ENCODE measurements around the gene SLC2A4RG.
"Not testable (repeated sequence)": the region's sequence is repeated elsewhere in the genome, so short reads cannot be mapped to it uniquely, and the experiment has no call there.

Gene SLC2A4RG

DNA sequence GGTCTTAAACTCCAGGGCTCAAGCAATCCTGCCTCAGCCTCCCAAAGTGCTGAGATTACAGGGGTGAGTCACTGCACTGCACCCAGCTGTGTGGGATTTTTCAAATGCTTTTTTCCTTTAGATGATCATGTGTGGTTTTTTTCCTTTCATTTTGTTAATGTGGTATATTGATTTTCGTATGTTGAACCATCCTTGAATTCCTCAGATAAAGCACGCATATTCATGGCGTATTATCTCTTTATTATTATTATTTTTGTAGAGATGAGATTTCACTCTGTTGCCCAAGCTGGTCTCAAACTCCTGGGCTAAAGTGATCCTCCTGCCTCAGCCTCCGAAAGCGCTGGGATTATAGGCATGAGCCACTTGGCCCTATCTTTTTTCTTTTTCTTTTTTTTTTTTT is 24.7 kb upstream of the SLC2A4RG start:
- DNase-seq, result no peak

DNA sequence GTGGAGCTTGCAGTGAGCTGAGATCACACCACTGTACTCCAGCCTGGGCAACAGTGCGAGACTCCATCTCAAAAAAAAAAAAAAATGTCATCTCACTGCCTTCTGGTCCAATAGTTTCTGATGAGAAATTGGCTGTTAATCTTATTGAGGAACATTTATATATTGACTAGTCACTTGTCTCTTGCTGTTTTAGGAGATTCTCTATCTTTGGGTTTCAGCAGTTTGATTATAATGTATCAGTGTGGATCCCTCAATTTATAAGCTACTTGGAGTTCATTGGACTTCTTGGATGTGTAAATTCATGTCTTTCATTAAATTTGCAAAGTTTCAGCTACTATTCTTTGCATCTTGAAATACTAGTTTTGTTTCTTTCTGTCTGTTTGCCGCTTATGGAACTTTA is 20.6 kb upstream of the SLC2A4RG start:
- DNase-seq, result no peak

DNA sequence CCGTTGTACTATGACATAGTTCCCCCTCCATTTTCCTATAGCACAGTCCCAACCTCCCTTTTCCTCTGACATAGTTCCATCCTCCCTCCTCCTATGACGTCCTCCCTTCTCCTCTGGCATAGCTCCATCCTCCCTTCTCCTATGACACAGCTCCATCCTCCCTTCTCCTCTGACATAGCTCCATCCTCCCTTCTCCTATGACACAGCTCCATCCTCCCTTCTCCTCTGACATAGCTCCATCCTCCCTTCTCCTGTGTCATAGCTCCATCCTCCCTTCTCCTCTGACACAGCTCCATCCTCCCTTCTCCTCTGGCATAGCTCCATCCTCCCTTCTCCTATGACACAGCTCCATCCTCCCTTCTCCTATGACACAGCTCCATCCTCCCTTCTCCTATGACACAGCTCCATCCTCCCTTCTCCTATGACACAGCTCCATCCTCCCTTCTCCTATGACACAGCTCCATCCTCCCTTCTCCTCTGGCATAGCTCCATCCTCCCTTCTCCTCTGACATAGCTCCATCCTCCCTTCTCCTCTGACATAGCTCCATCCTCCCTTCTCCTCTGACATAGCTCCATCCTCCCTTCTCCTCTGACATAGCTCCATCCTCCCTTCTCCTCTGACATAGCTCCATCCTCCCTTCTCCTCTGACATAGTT is 16.5 kb upstream of the SLC2A4RG start:
- not testable (repeated sequence) for DNase-seq

DNA sequence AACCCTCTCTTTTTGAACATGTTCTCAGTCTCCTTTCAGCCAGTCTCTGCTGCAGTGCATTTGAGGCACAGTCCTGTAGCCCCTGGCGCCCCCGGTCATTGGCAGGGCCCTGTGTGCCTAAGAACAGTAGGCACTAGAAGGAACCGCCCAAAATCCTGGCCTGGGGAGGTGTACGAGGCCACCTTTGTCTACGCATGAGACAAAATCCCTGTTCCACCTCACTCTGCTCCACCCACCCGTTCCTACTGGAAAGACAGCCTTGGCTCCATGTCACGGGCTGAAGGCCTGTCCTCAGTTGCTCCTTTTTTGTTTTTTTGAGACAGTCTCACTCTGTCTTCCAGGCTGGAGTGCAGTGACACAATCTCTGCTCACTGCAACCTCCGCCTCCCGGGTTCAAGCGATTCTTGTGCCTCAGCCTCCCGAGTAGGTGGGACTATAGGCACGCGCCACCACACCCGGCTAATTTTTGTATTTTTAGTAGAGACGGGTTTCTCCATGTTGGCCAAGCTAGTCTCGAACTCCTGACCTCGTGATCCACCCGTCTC is 9.3 kb upstream of the SLC2A4RG start:
- not testable (repeated sequence) for DNase-seq

DNA sequence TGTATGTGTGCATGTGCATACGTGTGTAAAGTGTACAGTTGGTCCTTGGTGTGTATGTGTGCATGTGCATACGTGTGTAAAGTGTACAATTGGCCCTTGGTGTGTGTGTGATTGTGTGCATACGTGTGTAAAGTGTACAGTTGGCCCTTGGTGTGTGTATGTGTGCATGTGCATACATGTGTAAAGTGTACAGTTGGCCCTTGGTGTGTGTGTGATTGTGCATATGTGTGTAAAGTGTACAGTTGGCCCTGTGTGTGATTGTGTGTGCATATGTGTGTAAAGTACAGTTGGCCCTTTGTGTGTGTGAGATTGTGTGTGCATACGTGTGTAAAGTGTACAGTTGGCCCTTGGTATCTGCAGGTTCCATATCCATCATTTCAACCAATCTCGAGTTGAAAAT is 8.2 kb upstream of the SLC2A4RG start:
- no peak for DNase-seq

DNA sequence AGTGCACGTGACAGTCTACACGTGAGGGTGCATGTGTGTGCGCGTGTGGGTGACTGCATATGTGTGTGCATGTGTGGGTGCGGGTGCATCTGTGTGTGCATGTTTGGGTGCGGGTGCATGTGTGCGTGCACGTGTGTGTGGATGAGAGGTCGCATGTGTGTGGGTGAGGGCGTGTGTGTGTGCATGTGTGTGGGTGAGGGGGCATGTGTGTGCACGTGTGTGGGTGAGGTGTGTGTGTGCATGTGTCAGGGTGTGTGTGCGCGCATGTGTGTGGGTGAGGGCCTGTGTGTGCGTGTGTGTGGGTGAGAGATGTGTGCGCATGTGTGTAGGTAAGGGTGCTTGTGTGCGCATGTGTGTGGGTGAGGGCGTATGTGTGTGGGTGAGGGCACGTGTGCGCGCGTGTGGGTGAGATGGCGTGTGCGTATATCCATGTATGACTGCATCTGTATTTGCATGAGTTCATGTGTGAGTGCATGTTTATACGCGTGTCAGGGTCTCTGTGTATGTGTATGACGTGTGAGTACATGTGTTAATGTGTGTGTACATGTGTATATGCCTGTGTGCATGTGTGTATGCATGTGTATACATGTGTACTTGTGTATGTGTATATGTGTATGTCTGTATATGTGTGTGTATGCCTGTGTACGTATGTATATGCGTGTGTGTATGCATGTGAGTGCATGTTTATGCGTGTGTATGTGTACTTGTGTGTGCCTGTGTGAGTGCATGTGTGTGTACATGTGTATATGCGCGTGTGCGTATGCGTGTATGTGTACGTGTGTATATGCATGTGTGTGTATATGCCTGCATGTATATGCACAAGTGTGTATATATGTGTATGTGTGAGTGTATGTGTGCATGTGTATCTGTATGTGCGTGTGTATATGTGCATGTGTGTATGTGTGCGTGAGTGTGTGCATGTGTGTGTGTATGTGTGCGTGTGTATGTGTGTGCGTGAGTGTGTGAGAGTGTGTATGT is 7.2 kb upstream of the SLC2A4RG start:
- DNase-seq, result no peak

DNA sequence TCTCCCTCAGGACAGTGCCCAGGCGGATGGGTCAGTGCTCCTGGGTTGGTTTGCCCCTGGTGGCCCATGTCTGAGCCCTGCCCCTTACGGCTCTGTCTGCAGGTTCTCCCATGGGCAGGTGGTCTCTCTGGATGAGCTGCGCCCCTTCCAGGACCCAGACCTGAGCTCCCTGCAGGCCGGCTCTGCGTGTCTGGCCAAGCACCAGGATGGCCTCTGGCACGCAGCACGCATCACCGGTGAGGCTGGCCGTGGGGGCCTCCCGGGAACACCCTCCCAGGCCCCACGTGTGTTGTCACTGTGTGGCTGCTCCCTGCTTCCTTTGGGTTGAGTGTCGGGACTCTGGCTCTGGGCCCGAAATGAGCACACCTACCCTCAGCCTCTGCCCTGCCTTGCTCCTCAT is 6.5 kb upstream of the SLC2A4RG start:
- no peak for DNase-seq

DNA sequence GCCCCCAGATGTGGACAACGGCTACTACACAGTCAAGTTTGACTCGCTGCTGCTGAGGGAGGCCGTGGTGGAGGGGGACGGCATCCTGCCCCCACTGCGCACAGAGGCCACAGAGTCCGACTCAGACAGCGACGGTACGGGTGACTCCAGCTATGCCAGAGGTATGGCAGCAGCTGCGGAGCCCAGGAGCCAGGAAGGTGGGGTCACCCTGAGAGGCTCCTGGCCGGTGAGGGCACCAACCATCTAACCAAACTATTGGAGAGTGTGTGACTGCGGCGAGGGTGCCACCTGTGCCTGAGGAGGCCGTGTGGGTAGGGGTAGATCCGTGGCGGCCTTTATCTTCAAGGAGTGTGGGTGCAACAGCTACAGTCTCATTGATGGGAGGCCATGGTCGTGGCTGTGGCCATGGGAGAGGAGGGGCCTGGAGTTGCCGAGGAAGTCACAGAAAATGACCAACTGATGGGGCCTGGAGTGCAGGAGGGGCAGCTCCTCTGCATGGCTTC is 5.9 kb upstream of the SLC2A4RG start:
- DNase-seq, result no peak

DNA sequence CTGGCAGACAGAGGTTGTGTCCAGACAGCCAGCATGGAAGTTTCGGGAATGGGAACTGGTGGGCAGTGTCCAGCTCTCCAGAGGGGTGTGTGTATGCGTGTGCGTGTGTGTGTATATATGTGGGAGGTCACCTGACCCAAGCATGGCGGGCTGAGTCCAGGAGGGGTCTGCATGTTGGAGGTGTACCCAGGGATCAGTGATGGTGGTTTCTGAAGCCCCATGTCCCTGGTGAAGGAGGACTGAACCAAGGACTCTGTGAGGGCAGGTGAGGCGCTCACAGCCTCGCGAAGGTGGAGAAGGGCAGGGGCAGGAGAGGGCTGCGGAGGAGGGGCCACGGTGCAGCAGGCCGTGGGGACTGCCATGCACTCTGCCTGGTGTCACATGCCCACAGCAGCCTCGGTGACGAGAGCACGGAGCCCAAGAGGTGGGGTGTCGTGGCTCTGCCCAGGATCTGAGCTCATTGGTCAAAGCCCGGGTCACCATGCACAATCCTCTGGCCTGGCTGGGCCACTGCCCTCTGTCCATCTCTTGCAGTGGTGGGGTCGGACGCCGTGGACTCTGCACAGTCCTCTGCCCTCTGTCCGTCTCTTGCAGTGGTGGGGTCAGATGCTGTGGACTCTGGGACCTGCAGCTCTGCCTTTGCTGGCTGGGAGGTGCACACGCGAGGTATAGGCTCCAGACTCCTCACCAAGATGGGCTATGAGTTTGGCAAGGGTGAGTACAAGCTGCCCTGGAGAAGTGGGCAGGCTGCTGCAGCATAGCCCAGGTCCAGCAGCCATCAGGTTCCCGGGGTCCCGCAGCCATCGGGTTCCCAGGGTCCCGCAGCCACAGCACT is 5.2 kb upstream of the SLC2A4RG start:
- no peak for DNase-seq

DNA sequence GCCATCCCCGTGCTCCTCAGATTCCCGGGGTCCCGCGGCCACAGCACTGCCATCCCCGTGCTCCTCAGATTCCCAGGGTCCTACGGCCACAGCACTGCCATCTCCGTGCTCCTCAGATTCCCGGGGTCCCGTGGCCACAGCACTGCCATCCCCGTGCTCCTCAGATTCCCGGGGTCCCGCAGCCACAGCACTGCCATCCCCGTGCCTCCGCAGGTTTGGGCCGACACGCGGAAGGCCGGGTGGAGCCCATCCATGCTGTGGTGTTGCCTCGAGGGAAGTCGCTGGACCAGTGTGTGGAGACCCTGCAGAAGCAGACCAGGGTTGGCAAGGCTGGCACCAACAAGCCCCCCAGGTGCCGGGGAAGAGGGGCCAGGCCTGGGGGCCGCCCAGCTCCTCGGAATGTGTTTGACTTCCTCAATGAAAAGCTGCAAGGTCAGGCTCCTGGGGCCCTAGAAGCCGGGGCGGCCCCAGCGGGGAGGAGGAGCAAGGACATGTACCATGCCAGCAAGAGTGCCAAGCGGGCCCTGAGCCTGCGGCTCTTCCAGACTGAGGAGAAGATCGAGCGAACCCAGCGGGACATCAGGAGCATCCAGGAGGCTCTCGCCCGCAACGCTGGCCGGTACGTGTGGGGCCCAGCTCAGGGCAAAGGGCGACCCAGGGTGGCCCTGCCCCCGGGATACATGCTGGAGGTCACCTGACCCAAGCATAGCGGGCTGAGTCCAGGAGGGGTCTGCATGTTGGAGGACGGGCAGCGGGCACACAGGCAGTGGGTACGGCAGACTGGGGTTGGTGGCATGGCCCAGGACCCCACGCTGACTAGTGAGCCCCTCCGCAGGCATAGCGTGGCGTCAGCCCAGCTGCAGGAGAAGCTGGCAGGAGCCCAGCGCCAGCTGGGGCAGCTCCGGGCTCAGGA is 4.4 kb upstream of the SLC2A4RG start:
- no peak for DNase-seq

DNA sequence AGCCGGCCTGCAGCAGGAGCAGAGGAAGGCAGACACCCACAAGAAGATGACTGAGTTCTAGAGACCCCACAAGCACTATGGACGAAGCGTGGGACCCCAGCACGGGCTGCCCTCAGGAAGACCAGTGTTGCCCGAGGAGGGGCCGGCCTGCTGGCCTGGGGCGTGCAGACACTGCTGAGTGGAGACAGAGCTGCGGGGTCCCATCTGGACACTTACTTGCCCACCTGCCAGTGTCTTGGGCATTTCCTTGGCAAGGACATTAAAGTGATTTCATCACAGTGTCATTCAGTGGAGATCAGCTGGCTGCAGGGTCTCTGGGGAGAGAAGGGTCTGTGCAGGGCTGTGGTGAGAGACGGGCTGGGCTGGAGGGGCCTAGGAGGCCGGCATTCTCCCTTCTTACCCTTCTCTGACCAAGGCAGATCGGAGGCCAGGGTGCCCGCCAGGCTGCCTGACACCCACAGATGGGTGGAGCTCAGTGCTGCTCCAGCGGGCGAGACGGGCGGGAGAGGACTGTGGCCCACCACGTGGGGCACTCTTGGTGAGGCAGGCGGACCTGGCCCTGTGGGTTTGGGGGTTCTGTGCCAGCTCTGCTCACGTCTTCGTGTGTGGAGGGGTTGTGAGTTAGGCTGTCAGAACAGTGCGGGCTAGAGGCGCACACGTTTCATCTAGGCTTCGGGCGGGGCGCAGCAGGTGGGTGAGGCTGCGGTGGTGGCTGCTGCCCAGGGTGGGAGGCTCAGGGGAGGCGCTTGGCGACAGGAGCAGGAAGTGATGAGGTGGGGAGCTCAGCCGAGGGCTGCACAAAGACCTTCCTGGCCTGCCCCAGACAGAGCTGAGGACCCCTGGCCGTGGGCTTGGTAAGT is 3.5 kb upstream of the SLC2A4RG start, which contains the start of gene LIME1:
LIME1 (plus strand) TSS at position 806 of the 860 bp plus-strand sequence. CDS start 886 bp downstream, outside the sequence.
- DNase-seq, result peak; percentile 58 to 63

DNA sequence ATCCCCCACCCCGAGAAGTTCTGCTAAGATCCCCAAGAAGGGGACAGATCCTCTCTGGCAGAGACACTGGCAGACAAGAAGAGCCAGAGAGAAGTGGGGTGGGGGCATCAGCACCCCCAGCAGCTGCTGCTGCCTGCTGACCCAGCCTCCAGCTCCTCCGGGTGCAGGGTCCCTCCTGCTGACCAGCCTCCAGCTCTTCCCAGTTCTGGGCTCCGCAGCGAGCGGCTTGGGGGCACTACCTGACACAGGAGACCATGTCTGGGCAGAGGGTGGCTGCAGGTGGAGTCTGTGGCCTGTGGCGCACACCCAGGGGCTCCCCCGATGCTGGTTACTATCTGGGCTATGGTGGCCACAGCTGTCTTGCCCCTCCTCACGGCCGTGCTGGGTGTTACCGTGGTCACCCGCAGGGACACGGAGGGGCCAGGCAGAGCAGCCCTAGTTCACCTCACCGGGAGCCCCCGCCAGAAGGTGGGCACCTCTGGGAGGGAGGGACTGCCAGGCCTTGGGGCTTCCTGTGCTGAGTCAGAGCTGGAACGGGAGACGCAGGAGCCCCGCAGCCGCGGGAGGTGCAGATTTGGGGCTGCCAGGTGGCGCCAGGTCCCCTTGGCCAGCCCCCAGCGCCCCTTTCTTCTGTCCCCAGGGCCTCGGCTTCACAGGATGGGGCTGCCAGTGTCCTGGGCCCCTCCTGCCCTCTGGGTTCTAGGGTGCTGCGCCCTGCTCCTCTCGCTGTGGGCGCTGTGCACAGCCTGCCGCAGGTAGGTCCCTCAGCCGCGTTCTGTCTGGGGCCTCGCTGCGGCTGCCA is 2.5 kb upstream of the SLC2A4RG start:
- DNase-seq, result peak; percentile 40 to 43

DNA sequence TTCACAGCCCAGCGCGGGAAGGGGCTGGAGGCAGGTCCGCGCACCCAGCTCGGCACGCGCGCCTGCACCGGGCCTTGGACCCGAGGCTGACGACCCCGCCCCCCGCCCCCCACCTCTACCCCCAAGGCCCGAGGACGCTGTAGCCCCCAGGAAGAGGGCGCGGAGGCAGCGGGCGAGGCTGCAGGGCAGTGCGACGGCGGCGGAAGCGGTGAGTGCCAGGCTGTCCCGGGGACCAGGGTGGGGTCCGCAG is 2.0 kb upstream of the SLC2A4RG start:
- DNase-seq, result no peak

DNA sequence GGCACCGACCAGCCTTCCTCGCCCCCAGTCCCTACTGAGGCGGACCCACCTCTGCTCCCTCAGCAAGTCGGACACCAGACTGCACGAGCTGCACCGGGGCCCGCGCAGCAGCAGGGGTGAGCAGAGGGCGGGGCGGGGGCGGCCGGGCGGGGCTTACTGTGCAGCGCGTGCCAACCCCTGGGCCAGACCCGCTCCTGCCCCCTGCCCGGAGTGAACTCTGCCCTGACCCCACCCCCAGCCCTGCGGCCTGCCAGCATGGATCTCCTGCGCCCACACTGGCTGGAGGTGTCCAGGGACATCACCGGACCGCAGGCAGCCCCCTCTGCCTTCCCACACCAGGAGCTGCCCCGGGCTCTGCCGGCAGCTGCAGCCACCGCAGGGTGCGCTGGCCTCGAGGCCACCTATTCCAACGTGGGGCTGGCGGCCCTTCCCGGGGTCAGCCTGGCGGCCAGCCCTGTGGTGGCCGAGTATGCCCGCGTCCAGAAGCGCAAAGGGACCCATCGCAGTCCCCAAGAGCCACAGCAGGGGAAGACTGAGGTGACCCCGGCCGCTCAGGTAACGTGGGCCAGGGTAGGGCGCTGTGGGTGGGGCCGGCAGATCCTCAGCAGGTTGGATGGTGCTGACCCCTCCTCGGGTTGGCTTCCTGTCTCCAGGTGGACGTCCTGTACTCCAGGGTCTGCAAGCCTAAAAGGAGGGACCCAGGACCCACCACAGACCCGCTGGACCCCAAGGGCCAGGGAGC is 1.5 kb upstream of the SLC2A4RG start:
- DNase-seq, result no peak

DNA sequence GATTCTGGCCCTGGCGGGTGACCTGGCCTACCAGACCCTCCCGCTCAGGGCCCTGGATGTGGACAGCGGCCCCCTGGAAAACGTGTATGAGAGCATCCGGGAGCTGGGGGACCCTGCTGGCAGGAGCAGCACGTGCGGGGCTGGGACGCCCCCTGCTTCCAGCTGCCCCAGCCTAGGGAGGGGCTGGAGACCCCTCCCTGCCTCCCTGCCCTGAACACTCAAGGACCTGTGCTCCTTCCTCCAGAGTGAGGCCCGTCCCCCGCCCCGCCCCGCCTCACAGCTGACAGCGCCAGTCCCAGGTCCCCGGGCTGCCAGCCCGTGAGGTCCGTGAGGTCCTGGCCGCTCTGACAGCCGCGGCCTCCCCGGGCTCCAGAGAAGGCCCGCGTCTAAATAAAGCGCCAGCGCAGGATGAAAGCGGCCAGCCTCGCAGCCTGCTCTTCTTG is 868 bp upstream of the SLC2A4RG start:
- no peak for DNase-seq

DNA sequence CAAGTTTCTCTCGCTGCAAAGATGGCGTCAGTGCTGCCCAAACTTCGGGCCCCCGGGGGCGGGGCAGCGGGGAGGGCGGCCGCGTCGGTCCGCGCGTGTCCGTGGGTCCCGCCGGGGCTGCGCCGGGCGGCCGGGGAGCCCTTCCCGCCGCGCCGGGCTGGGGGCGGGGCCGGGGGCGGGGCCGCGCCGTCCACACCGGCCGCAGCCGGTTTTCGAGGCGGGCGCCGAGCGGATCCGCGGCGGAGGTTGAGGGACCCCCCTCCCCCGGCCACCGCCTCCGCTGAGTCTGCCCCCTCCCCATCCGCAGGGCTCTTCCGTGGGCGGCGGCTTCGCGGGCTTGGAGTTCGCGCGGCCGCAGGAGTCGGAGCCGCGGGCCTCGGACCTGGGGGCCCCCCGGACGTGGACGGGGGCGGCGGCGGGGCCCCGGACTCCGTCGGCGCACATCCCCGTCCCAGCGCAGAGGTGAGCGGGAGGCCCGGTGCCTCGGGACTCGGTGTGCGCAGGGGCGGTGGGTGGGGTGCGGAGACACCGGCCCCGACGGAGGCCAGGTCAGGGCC is 572 bp downstream of the SLC2A4RG start:
- DNase-seq, result no peak

DNA sequence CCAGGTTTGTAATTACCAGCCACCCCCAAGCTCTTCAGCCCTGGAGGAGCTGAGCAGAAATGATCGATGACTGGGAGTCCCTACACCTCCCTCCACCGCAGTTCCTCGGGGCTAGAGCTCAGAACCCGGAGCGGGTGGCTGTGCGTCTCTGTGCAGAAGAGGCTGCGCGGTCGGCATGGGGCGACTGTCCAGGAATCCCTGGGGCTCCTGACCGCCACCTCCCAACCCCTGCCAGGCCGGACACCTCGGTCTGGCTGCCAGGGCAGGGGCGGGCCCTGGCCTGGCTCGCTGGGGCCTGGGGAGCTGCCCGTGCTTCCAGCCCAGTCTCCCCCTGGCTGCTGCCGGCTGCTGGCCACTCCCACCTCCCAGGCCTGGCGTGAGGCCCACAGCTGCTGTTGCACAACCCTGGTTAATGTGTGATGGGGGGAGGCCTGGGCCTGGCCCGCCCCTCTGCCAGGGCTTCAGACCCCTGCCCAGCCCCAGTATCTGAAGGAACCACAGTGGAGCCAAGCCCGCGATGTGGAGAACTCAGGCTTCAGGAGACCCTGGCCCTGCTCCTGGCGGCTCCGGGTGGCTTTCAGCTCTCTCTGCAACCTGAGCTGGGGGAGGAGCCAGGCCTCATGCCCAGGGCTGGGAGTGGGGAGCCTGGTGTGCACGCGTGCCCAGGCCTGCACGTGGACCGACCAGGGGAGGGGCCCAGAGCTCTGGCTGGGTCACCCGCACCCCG is 1.2 kb downstream of the SLC2A4RG start:
- no peak for DNase-seq

DNA sequence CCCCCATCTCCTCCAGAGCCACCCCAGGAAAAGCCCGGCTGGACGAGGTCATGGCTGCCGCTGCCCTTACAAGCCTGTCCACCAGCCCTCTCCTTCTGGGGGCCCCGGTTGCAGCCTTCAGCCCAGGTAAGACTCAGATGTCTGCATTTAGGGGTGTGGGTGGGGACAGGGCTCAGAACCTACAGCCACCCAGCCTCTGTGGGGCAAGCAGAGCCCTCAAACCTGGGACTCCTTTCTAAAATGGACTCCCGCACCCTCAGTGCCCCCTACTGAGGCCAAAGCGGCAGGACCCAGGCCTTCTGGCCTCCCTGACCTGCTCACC is 1.7 kb downstream of the SLC2A4RG start:
- no peak for DNase-seq

Data from activated CD4-positive, alpha-beta T cell treated with anti-CD3 and anti-CD28 coated beads, Interleukin-2, amount 50 U/mL, for 4 hours (primary cell).